H1 (cell line): ENCODE results near the gene RAET1L. TPM values are rescaled to one million over a fixed set of nuclear protein-coding genes. Genes with fewer than 3 reads are reported as not detected.

Source experiments
- CTCF ChIA-PET: fragments of 300-600 bp; sonication (Branson Sonifier 250); formaldehyde crosslinking; loops from one replicate; lab custom pipeline; 2021; ENCODE audit not compliant: partially characterized antibody; lab: Charles Lee
- POLR2A ChIA-PET: fragments of 300-600 bp; sonication (Branson Sonifier 250); formaldehyde crosslinking; loops from one replicate; lab custom pipeline; 2021; ENCODE audit warnings: inconsistent platforms; ENCODE audit not compliant: partially characterized antibody; lab: Charles Lee
- DNase-seq, 2 experiments: peaks; one replicate each; pipeline versions ENCODE4 v3.0.0 to v3.0.0-alpha.2; 2010 to 2022; ENCODE audit warnings: low spot score in 2 of 2, low read depth in 1 of 2, mixed read lengths in 1 of 2
- FAIRE-seq: peaks from 2 replicates; lab custom pipeline; 2011; peaks lifted over from hg19 to GRCh38; lab: Jason Lieb, UNC
- H2AFZ ChIP-seq: 2 replicates; pipeline ENCODE4 v1.8.1; 2012; ENCODE audit warnings: low read length, inconsistent platforms
- H2AK5ac ChIP-seq: 2 replicates; pipeline ENCODE4 v1.6.1; 2013; ENCODE audit warnings: low read depth, low read length
- H2BK120ac ChIP-seq: replicated peaks from 2 replicates; pipeline ENCODE3; 2013; ENCODE audit warnings: low read depth, low read length, inconsistent platforms
- H2BK12ac ChIP-seq: 2 replicates; pipeline ENCODE4 v1.6.1; 2013; ENCODE audit warnings: low read depth, low read length
- H2BK15ac ChIP-seq: 2 replicates; pipeline ENCODE4 v1.6.1; 2013; ENCODE audit warnings: low read length
- H2BK20ac ChIP-seq: 2 replicates; pipeline ENCODE4 v1.6.1; 2013; ENCODE audit warnings: low read length
- H2BK5ac ChIP-seq: 2 replicates; pipeline ENCODE4 v1.6.1; 2013; ENCODE audit warnings: low read depth, low read length
- H3K14ac ChIP-seq: 2 replicates; pipeline ENCODE4 v1.6.1; 2013; ENCODE audit warnings: inconsistent platforms; ENCODE audit not compliant: insufficient read length
- H3K18ac ChIP-seq: 2 replicates; pipeline ENCODE4 v1.6.1; 2013; ENCODE audit warnings: low read length; ENCODE audit errors: extremely low read depth
- H3K23ac ChIP-seq: 2 replicates; pipeline ENCODE4 v1.6.1; 2013; ENCODE audit warnings: inconsistent platforms; ENCODE audit not compliant: insufficient read length
- H3K23me2 ChIP-seq: 2 replicates; pipeline ENCODE4 v1.6.1; 2013; ENCODE audit warnings: low read depth, low read length
- H3K27ac ChIP-seq: 2 replicates; pipeline ENCODE4 v1.6.1; 2011; ENCODE audit warnings: low read depth, low read length, inconsistent platforms
- H3K27me3 ChIP-seq, 4 experiments: replicated peaks in 1 of 4; 1 replicate in 1 of 4; 2 replicates in 3 of 4; pipeline versions ENCODE4 v1.6.1 to v1.8.1; 2011 to 2013; ENCODE audit warnings: low read length in 3 of 4, mild to moderate bottlenecking in 3 of 4, inconsistent platforms in 2 of 4, mixed read lengths in 2 of 4, moderate library complexity in 1 of 4; ENCODE audit not compliant: control insufficient read depth in 3 of 4, insufficient read depth in 3 of 4; ENCODE audit errors: extremely low read depth in 1 of 4
- H3K36me3 ChIP-seq, 4 experiments: 2 replicates each; pipeline versions ENCODE4 v1.6.1 to v1.8.1; 2011 to 2013; ENCODE audit warnings: mild to moderate bottlenecking in 4 of 4, low read length in 3 of 4, moderate library complexity in 2 of 4, control low read depth in 1 of 4, inconsistent platforms in 1 of 4; ENCODE audit not compliant: insufficient read depth in 4 of 4, control insufficient read depth in 2 of 4
- H3K4ac ChIP-seq: replicated peaks from 2 replicates; pipeline ENCODE3; 2013; ENCODE audit warnings: low read length, low read depth, mixed read lengths, inconsistent platforms; ENCODE audit not compliant: insufficient read length
- H3K4me1 ChIP-seq, 4 experiments: replicated peaks in 1 of 4; 1 replicate in 1 of 4; 2 replicates in 3 of 4; pipeline versions ENCODE4 v1.6.1 to v1.8.1; 2011 to 2013; ENCODE audit warnings: low read length in 3 of 4, inconsistent platforms in 2 of 4, mixed read lengths in 1 of 4; ENCODE audit not compliant: insufficient read depth in 4 of 4, control insufficient read depth in 3 of 4
- H3K4me2 ChIP-seq, 2 experiments: 2 replicates each; pipeline versions ENCODE4 v1.6.1 to v1.8.1; 2011 to 2013; ENCODE audit warnings: low read depth in 2 of 2, low read length in 2 of 2, control low read depth in 1 of 2, inconsistent platforms in 1 of 2, mild to moderate bottlenecking in 1 of 2; ENCODE audit not compliant: insufficient read depth in 1 of 2
- H3K4me3 ChIP-seq, 4 experiments: fragments of 200-600, 300-600 bp in 1 of 4; sonication (generic), shearing (Covaris generic), sonication (Bioruptor Twin) in 1 of 4; 2 replicates each; pipeline versions ENCODE4 v1.5.1 to v1.8.1; 2011 to 2016; ENCODE audit warnings: low read length in 4 of 4, low read depth in 3 of 4, control low read depth in 2 of 4, inconsistent platforms in 2 of 4, mild to moderate bottlenecking in 2 of 4, mixed read lengths in 1 of 4, moderate library complexity in 1 of 4; ENCODE audit not compliant: insufficient read depth in 2 of 4; ENCODE audit errors: extremely low read depth in 1 of 4
- H3K56ac ChIP-seq: replicated peaks from 2 replicates; pipeline ENCODE3; 2013; ENCODE audit warnings: low read depth, mild to moderate bottlenecking, mixed read lengths, low read length, inconsistent platforms; ENCODE audit not compliant: insufficient read length
- H3K79me1 ChIP-seq: 2 replicates; pipeline ENCODE4 v1.6.1; 2013; ENCODE audit warnings: low read depth, low read length, control low read depth
- H3K79me2 ChIP-seq, 2 experiments: 2 replicates each; pipeline versions ENCODE4 v1.6.1 to v1.8.1; 2012 to 2013; ENCODE audit warnings: low read length in 2 of 2, mild to moderate bottlenecking in 2 of 2, inconsistent platforms in 1 of 2; ENCODE audit not compliant: insufficient read depth in 2 of 2, control insufficient read depth in 1 of 2
- H3K9ac ChIP-seq, 4 experiments: replicated peaks in 1 of 4; 1 replicate in 1 of 4; 2 replicates in 3 of 4; pipeline versions ENCODE4 v1.6.1 to v1.8.1; 2011 to 2013; ENCODE audit warnings: low read depth in 3 of 4, low read length in 3 of 4, control low read depth in 2 of 4, mild to moderate bottlenecking in 2 of 4, moderate library complexity in 2 of 4, inconsistent platforms in 1 of 4; ENCODE audit errors: extremely low read depth in 1 of 4
- H3K9me3 ChIP-seq, 2 experiments: 2 replicates each; pipeline versions ENCODE4 v1.6.1 to v1.8.1; 2012 to 2013; ENCODE audit warnings: mild to moderate bottlenecking in 2 of 2, moderate library complexity in 2 of 2, control low read depth in 1 of 2, inconsistent platforms in 1 of 2, low read depth in 1 of 2, low read length in 1 of 2, mixed read lengths in 1 of 2; ENCODE audit not compliant: insufficient read depth in 2 of 2
- H4K20me1 ChIP-seq, 2 experiments: replicated peaks in 1 of 2; 2 replicates each; pipeline versions ENCODE3 to v1.8.1; 2011 to 2013; ENCODE audit warnings: inconsistent platforms in 2 of 2, low read length in 2 of 2, mild to moderate bottlenecking in 1 of 2; ENCODE audit not compliant: insufficient read depth in 2 of 2, control insufficient read depth in 1 of 2
- H4K5ac ChIP-seq: 2 replicates; pipeline ENCODE4 v1.6.1; 2013; ENCODE audit warnings: low read length, low read depth, mixed read lengths, inconsistent platforms; ENCODE audit not compliant: insufficient read length
- H4K8ac ChIP-seq: 2 replicates; pipeline ENCODE4 v1.8.0; 2013; ENCODE audit warnings: mild to moderate bottlenecking, moderate library complexity, low read length, inconsistent platforms; ENCODE audit not compliant: insufficient read depth; ENCODE audit errors: extremely low read depth
- H4K91ac ChIP-seq: replicated peaks from 2 replicates; pipeline ENCODE3; 2013; ENCODE audit warnings: low read length, mixed read lengths, inconsistent platforms; ENCODE audit not compliant: insufficient read length
- CTBP2 ChIP-seq: IDR thresholded peaks from 2 replicates; pipeline ENCODE4 v1.7.0; 2011; ENCODE audit warnings: borderline replicate concordance, mild to moderate bottlenecking, moderate library complexity, mixed read lengths, low read length; ENCODE audit not compliant: insufficient read depth, insufficient read length
- FOSL1 ChIP-seq: IDR thresholded peaks from 2 replicates; pipeline ENCODE4 v1.6.1; 2011; ENCODE audit warnings: mild to moderate bottlenecking, low read depth, low read length, moderate library complexity; ENCODE audit not compliant: insufficient read depth
- MAFK ChIP-seq: IDR thresholded peaks from 2 replicates; pipeline ENCODE4 v1.6.1; 2012; ENCODE audit warnings: low read depth, mild to moderate bottlenecking, improper control_type of control experiment, low read length
- RXRA ChIP-seq: IDR thresholded peaks from 2 replicates; pipeline ENCODE4 v1.6.1; 2011; ENCODE audit warnings: low read depth, mild to moderate bottlenecking, low read length, moderate library complexity; ENCODE audit not compliant: insufficient read depth
- SAP30 ChIP-seq: fragments of 300-600 bp; sonication (generic); IDR thresholded peaks from 2 replicates; pipeline ENCODE4 v1.7.1; 2012; ENCODE audit warnings: low read length, moderate library complexity, mild to moderate bottlenecking, inconsistent platforms; ENCODE audit not compliant: insufficient read depth, insufficient replicate concordance
- SRF ChIP-seq: IDR thresholded peaks from 2 replicates; pipeline ENCODE4 v1.6.1; 2011; ENCODE audit warnings: mild to moderate bottlenecking, low read depth, low read length, moderate library complexity
- SUZ12 ChIP-seq: fragments of 200-600 bp; sonication (generic); IDR thresholded peaks from 2 replicates; pipeline ENCODE4 v1.6.1; 2012; ENCODE audit warnings: mild to moderate bottlenecking, inconsistent platforms, low read length, moderate library complexity, mixed read lengths
- TEAD4 ChIP-seq: IDR thresholded peaks from 2 replicates; pipeline ENCODE4 v1.6.1; 2012; ENCODE audit warnings: low read depth, low read length, inconsistent platforms, mixed read lengths
- YY1 ChIP-seq: IDR thresholded peaks from 2 replicates; pipeline ENCODE4 v1.6.1; 2011; ENCODE audit warnings: low read depth, mild to moderate bottlenecking, low read length
- WGBS, 2 experiments: shearing (Covaris generic) in 1 of 2; methylation state at CpG; one replicate each; pipeline versions ENCODE4 v1.1.6 to v1.1.7; 2013 to 2015; ENCODE audit warnings: low lambda C conversion rate in 2 of 2, mixed read lengths in 2 of 2, inconsistent platforms in 1 of 2, low coverage in 1 of 2, missing lambda C conversion rate in 1 of 2; ENCODE audit not compliant: insufficient replicate concordance in 2 of 2, insufficient coverage in 1 of 2, insufficient read length in 1 of 2; ENCODE audit errors: extremely low coverage in 1 of 2, missing lambda C conversion rate in 1 of 2; 5-methylcytosine and 5-hydroxymethylcytosine counted together
- long read RNA-seq, 2 experiments: library from RNA in 1 of 2; library from capped mRNA in 1 of 2; stranded (forward); transcript quantifications; one replicate each; pipeline ENCODE4 v2.0.0, GENCODE V29; 2021; ENCODE audit warnings: inconsistent platforms in 1 of 2
- polyA minus RNA-seq, 3 experiments: library from RNA; depleted of rRNA, polyadenylated mRNA; stranded (reverse); fragments of >200 nt; gene quantifications; 1 replicate in 2 of 3; 2 replicates in 1 of 3; pipeline ENCODE4 v1.2.3, GENCODE V29; 2011
- polyA plus RNA-seq, 7 experiments: library from polyadenylated mRNA; depleted of rRNA in 3 of 7; stranded (reverse) in 5 of 7; unstranded in 2 of 7; fragments of >200 nt in 5 of 7; fragments of 200-250 nt in 2 of 7; gene quantifications; 1 replicate in 5 of 7; 2 replicates in 1 of 7; 4 replicates in 1 of 7; pipeline versions ENCODE4 v1.2.1 to v1.2.3, GENCODE V29; 2011 to 2013; ENCODE audit warnings: missing spikeins in 2 of 7, mixed read lengths in 2 of 7
- total RNA-seq: library from RNA; stranded (reverse); fragmentation: NEBNext Ultra II Directional; extraction: Animal tissue kit (Norgen Biotek cat#: 25700); gene quantifications from 2 replicates; pipeline ENCODE4 v1.2.1, GENCODE V29; 2021

RAET1L gene, protein sequence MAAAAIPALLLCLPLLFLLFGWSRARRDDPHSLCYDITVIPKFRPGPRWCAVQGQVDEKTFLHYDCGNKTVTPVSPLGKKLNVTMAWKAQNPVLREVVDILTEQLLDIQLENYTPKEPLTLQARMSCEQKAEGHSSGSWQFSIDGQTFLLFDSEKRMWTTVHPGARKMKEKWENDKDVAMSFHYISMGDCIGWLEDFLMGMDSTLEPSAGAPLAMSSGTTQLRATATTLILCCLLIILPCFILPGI
- not detected in 2 replicates for total RNA-seq
- not detected in 2 replicates for polyA plus RNA-seq (2011; rRNA removed)
- not detected for polyA plus RNA-seq (2011; cell fraction: cytosol; rRNA removed)
- polyA plus RNA-seq (2011; cell fraction: nucleus; rRNA removed): not detected
- not detected in 4 replicates for polyA plus RNA-seq (2012, experiment 1 of 2)
- not detected for polyA plus RNA-seq (2012, experiment 2 of 2)
- polyA plus RNA-seq (2013, experiment 1 of 2): not detected
- polyA plus RNA-seq (2013, experiment 2 of 2): not detected
- not detected in 2 replicates for polyA minus RNA-seq (2011; rRNA and poly(A)+ RNA removed)
- not detected for polyA minus RNA-seq (2011; cell fraction: cytosol; rRNA and poly(A)+ RNA removed)
- polyA minus RNA-seq (2011; cell fraction: nucleus; rRNA and poly(A)+ RNA removed): not detected
- long read RNA-seq, experiment 1: 0 reads
- long read RNA-seq, experiment 2: 0 reads

GRCh38 chr6:150025201-150025917 is at the start of gene RAET1L:
TSS of gene RAET1L (minus strand) at chr6:150025532. CDS start at chr6:150025471, 61 bp downstream.
- DNase-seq: no peak
- Histone ChIP-seq H2BK20ac (no peak within 1 kb of the TSS), H3K23me2 (no peaks in the 10 kb centered on the region; the same call in 1 of the 2 replicates), H3K56ac (no peak within 1 kb of the TSS), H2BK120ac (no peak within 1 kb of the TSS), H3K36me3 (no peaks in the 10 kb centered on the region), H3K4me1 (peaks cover 0 to 6% (median 1%) of the 10 kb centered on the region in 4 experiments; a peak in 4 of 7 replicates), H3K9me3 (no peaks in the 10 kb centered on the region), H3K4me2 (peak within 1 kb of the TSS; percentile 63 to 67), H4K5ac (no peak within 1 kb of the TSS), H3K79me2 (no peaks in the 10 kb centered on the region), H4K8ac (no peak within 1 kb of the TSS), H2AK5ac (no peak within 1 kb of the TSS), H3K18ac (no peak within 1 kb of the TSS; the same call in none of the 2 replicates), H3K23ac (no peak within 1 kb of the TSS), H3K27me3 (peaks cover 7 to 30% (median 20%) of the 10 kb centered on the region in 4 experiments; a peak in 6 of 7 replicates), H2BK12ac (no peak within 1 kb of the TSS), H2BK15ac (no peak within 1 kb of the TSS), H3K14ac (no peak within 1 kb of the TSS), H3K4me3 (peak within 1 kb of the TSS; percentile 20 to 53 (median 28); a peak in 6 of 8 replicates), H4K91ac (no peak within 1 kb of the TSS), H4K20me1 (no peaks in the 10 kb centered on the region), H2AFZ (peak within 1 kb of the TSS; percentile 87), H3K4ac (no peak within 1 kb of the TSS), H3K27ac (no peak within 1 kb of the TSS), H3K79me1 (no peaks in the 10 kb centered on the region), H3K9ac (no peak within 1 kb of the TSS), H2BK5ac (no peak within 1 kb of the TSS)
- ChIA-PET POLR2A (no interaction called here), CTCF (interaction anchor here (1.0 to 2.0 kb wide), 4 partner anchors 9 to 96 kb away, joined by 3 to 5 read pairs (median 4); no protein-coding TSS in a partner anchor)
- no peak for FAIRE-seq
- 55% methylated on average over 36 of the region's 36 CpGs; no CpG with 5 or more reads in 1 of the 2 experiments for WGBS, 2 experiments
- TF ChIP-seq MAFK (no peak), FOSL1 (no peak), SAP30 (no peak), SRF (no peak), SUZ12 (peak; percentile 62; the same call in 1 of the 2 replicates), YY1 (no peak), TEAD4 (no peak), CTBP2 (no peak), RXRA (no peak)
